GM19455 (cell line): ENCODE data around the gene TNS2.

ENCODE experiments used
- ATAC-seq: cut with Tn5 transposase; IDR thresholded peaks from one replicate; pipeline ENCODE4 v1.9.1; 2021; ENCODE audit not compliant: unreplicated experiment

Gene TNS2

GRCh38 chr12:53068811-53069585 lies 19.1 kb downstream of the TNS2 start:
- no peak for ATAC-seq

DNA sequence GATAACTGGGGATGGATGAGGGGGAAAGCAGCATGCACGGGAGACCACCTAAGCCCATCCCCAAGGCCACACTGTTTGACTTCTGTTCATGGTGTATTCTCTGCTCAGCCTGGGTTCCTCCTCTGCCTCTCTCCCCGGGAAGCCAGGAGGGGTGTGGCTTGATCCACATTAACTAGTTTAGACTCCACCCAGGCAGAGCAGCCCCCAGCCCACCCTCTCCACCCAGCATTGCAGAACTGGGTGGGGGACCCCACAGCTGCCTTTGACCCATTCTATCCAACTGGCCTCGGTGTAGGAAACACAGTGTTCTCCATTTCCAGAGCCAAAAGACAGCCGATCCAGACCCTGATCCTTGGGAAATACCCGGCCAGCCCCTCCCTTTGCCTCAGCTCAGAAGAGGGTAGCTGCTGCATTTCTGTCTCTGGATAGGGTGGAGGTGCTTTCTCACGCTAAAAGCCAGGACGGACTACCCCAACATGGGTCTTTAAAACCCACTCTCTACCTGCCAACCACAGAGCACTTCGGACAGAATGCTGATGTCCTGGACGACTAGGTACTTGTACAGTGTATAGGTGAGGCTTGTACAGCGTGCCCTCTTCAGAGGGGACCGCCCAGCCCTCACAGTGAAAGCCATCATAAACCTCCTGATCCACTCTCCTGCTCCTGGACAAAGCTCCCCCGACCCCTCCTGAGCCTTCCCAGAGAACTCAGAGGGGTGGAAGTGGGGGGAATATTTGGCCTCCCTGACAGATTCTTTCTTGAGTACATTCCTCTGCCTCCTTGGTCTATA lies 20.0 kb downstream of the TNS2 start:
- no peak for ATAC-seq

DNA sequence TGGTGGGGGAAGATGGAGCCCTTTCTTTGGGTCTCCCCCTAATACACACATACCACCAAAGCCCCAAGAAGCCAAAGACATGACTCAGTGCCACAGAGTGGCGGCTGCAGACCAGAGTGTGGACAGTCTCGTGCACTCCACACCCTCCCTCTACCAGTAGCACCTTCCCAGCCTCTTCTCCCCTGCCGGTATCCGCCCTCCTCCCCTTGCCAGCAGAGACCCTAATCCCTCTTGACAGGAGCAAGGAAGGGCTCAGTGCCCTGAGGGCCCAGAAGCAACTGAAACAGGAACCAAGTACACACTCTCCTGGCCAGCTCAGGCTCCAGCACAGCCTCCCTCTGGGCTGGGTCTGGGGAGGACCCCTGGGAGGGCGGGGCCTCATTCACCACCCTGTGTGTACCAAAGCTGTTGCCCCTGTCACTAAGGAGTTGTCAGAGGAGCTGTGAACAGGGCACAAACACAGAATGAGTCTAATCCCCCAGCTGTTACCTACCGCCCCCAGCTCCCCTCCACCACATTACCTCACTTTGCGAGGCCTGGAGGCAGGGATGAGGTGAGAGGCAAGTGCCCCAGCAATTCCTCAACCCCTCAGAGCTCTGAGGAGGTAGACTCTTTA lies 21.1 kb downstream of the TNS2 start:
- no peak for ATAC-seq

DNA sequence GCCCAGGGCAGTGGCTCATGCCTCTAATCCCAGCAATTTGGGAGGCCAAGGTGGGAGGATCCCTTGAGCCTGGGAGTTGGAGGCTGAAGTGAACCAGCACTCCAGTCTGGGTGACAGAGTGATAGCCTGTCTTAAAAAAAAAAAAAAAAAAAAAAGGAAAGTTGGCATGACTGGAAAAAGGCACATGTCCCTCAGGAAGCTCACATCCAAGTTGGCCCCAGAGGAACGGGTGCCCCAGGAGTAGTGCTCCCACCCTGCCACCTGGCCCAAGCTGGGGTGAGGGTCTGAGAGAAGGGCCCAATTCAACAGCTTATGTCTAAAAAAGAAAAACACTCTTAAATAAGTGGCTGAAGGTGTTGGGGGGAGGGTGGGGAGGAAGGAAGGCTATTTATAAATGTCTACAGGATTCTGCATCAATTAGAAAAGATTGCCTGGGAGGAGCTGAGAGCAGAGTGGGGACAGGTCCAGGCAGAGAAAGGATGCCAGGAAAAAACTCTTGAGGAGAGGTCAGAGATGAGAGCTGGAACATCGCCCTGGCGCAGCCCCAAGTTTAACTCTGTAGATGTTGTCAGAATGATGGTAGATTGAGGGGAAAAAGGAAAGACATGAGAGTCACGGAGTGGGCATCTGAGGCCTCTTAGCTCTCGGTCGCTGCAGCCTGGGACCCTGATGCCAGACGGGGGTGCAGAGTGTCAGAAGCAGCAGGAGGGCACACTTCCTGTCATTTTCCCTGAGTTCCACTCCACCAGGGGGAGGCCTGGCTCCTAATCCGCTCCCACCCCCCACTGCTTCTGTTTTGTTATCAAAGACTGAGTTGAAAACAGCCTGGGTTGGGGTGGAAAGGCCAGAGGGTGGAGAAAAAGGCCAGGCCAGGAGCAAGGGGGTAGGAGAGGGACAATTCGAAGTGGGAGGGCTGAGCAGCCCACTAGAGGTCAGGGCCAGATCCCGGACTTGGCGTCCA lies 22.0 kb downstream of the TNS2 start:
- ATAC-seq = no peak

- ATAC-seq = no peak
Observed at GRCh38 chr12:53073881-53074280, 24.0 kb downstream of the TNS2 start.

DNA sequence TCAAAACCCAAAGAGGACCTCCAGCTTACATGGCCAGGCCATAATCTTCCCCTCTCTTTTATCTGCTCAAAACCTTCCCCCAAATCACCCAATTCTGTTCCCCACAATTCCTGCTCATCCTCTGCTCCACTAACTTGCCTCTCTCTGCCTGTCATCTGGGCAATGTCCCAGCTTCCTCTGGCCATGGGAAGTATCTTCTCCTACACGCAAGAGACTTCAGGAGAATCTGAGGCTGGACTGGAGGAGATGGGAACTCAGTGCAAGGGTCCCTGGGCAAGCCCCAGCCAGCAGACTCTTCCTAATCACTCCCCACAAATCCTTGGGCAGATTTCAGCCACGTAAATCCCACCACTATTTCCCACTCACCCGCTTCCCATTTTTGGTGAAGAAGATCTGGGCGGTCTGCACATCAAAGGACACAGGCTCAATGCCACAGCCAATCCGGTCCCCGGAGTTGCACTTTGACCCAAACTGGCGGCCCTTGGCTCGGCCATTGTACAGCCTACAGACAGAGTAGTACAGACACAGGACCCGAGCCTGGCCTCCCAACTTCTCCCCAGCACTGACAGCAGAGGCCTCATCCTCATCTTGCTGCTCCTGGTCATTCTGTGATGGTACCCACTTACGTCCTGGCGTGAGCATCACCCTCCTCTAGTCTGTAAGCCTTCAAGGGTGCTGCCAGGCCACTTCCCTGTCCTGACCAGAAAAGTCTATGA lies 24.6 kb downstream of the TNS2 start:
- no peak for ATAC-seq

DNA sequence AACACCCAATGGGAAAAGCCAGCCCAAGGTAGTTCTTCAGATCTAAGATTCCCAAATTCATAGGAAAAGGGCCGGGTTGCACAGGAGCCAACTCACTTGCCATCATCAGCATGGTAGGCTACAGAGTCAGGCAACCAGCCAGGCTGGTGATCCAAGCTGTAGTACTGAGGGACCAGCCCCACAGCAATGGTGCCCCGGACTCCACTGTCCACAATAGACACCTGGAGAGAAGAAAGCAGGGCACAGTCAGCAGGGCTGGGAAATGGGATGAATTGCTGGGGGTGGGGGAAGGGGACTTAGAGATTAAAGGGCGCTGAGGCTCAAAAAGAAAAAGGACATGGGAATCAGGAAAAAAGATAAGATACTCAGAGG lies 25.1 kb downstream of the TNS2 start:
- ATAC-seq = no peak

- no peak for ATAC-seq
Observed at GRCh38 chr12:53076461-53076860, 26.6 kb downstream of the TNS2 start.

- no peak for ATAC-seq
Observed at GRCh38 chr12:53077030-53077429, 27.2 kb downstream of the TNS2 start.

- peak; percentile 32 for ATAC-seq
Observed at GRCh38 chr12:53078425-53079225, 28.8 kb downstream of the TNS2 start.

DNA sequence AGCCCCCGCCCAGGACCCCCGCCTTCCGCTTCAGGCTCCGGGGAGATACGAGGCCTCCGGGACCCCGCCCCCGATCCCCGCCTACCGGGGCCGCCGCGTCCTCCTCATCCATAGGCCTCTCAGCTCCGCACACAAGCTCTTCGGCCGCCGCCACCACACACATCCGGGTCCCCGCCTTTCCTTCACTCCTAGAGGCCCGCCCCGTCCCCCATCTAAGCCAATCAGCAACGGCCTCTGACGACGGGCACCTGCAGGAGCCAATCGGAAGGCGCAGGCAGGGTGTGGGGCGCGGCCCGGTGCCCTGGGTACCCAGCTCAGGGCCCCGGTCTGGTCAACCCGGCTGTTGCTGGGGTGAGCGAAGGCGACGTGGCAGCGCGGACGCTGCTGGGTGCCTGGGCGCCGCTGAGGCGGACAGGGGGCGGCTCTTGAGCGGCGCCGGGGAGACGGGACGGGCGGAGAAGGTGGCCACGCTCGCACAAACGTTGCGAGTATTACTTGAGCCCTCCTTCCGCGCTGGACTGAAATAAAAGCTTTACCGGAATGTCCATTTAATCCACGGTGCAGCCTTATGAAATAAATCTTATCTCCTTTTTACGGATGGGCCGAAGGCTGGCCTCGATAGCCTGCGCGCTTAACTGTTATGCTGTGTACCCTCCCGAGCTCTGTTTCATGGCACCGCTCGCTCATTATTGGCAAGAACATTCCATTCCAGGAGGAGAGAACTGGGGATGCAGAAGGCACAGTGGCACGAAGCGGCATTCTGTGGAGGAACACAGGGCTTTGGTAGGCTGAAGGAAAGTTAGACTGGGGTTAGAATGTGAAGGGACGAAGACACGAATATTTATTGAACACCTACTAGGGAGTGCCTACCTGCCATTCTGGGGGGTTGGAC lies 29.6 kb downstream of the TNS2 start, which contains the start of gene SPRYD3:
SPRYD3 (minus strand) TSS at position 165 of the 892 bp plus-strand sequence; CDS start at position 108, 57 bp downstream.
- ATAC-seq = peak; percentile 98

- ATAC-seq = no peak
Observed at GRCh38 chr12:53082637-53083175, 32.8 kb downstream of the TNS2 start.

- ATAC-seq = no peak
Observed at GRCh38 chr12:53086361-53086760, 36.5 kb downstream of the TNS2 start.

- no peak for ATAC-seq
Observed at GRCh38 chr12:53090105-53090504, 40.2 kb downstream of the TNS2 start.

DNA sequence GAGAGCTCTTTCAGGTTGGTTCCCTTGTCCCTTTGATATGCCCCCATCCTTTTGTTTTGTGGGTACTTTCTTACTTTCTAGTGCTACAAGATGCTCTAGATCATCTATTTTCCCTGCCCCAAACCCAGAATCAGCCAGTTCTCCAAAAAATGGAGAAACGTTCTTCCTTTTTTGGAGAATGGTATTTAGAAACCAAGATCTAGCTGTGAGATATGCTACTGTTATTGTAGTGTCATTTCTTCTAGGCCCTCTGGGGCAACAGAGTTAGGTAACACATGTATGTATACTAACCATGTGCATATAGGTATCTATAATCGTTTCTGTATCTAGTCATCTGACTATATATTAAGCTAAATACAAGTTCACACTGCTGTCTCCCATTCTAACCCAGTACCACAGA lies 40.7 kb downstream of the TNS2 start:
- ATAC-seq = no peak

GRCh38 chr12:53091756-53092155 lies 41.9 kb downstream of the TNS2 start:
- ATAC-seq = no peak

DNA sequence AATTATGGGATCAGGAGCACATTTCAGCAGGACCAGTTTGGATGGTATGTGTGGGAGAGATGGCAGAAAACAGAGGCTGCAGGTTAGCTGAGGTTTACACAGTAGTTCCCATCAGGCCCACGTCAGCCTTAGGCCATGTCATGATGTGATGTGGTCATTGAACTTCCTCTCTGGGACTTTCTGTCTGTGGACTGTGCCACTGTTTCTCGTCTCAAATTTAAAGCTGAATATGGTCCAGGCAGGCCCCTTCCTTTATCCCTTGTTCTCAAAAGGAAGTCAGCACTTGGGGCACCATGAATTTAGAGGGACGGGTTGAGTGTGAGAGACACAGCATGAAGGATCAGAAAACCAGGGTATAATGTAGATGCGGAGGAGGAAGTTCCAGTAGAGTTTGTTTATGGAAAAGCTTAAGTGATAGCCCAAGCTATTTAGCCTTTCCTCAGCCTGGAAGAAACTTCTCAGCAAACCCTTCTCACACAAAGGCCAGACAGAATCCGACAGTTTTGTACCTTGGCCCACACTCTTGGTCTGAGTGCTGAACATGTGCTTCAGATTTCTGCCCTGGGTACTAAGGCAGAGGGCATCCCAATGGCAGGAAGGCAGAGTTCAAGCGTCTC lies 44.0 kb downstream of the TNS2 start:
- ATAC-seq = no peak

DNA sequence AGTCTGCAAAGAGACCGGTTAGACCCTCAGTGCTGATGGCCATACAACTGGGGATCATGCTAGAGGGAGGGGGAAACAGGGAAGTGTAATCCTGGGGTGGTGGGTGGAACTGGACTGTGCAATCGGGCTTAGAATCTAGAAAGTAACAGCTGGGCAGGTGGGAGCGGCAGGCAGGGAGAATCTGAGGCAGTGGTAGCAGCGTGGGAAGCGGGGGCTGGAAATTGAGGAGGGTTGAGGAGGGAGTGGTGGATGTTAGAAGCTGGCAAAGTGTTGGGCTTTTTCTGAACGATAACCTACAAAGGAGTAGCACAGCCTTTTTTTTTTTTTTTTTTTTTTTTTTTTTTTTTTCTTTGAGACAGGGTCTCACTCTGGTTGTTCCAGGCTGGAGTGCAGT lies 44.5 kb downstream of the TNS2 start:
- no peak for ATAC-seq
